Lung microvascular endothelial cell (primary cell): Measurements from ENCODE around the gene ZNF333. TPM values are rescaled to one million over a fixed set of nuclear protein-coding genes. Genes with fewer than 3 reads are reported as not detected.
"Not testable (repeated sequence)": the region's sequence is repeated elsewhere in the genome, so short reads cannot be mapped to it uniquely, and the experiment has no call there.

Experiments
- DNase-seq, 2 donors: peaks; one replicate each; pipeline versions ENCODE4 v3.0.0 to v3.0.0-alpha.2; 2010; ENCODE audit warnings: low read depth in 2 of 2
- total RNA-seq: library from RNA; depleted of rRNA; stranded (reverse); fragments of >200 nt; gene quantifications from 2 replicates; pipeline ENCODE4 v1.2.1, GENCODE V29; 2014

Gene ZNF333
- total RNA-seq, 1 donor from 2014 or later, result 8.7 TPM

GRCh38 chr19:14699641-14700040, 9.8 kb downstream of the ZNF333 start:
- peak in 1 of 2 donors; percentile 57 for DNase-seq

GRCh38 chr19:14700711-14701375, 11.0 kb downstream of the ZNF333 start:
- DNase-seq, result no peak

GRCh38 chr19:14703833-14704232, 14.0 kb downstream of the ZNF333 start:
- no peak for DNase-seq

GRCh38 chr19:14704450-14704849, 14.6 kb downstream of the ZNF333 start:
- DNase-seq, result no peak

GRCh38 chr19:14715841-14716240, 26.0 kb downstream of the ZNF333 start:
- DNase-seq, result no peak

- no peak for DNase-seq
Observed at GRCh38 chr19:14718522-14719116, 28.8 kb downstream of the ZNF333 start.

- no peak for DNase-seq
Observed at GRCh38 chr19:14719162-14719561, 29.3 kb downstream of the ZNF333 start.

- DNase-seq, result no peak
Observed at GRCh38 chr19:14722127-14722526, 32.3 kb downstream of the ZNF333 start.

GRCh38 chr19:14728595-14728994, 38.7 kb downstream of the ZNF333 start:
- no peak for DNase-seq

GRCh38 chr19:14731200-14731599, 41.4 kb downstream of the ZNF333 start:
- DNase-seq, result no peak

GRCh38 chr19:14732510-14732909, 42.7 kb downstream of the ZNF333 start:
- no peak for DNase-seq

GRCh38 chr19:14733574-14733973, 43.7 kb downstream of the ZNF333 start:
- DNase-seq, result no peak

GRCh38 chr19:14735915-14736314, 46.1 kb downstream of the ZNF333 start:
- no peak for DNase-seq

- DNase-seq, result no peak
Observed at GRCh38 chr19:14746886-14747285, 57.0 kb downstream of the ZNF333 start.

- no peak for DNase-seq
Observed at GRCh38 chr19:14748601-14749000, 58.8 kb downstream of the ZNF333 start.

GRCh38 chr19:14758816-14759215, 69.0 kb downstream of the ZNF333 start:
- no peak for DNase-seq

- DNase-seq, result no peak
Observed at GRCh38 chr19:14761607-14762006, 71.8 kb downstream of the ZNF333 start.

GRCh38 chr19:14762111-14762510, 72.3 kb downstream of the ZNF333 start:
- DNase-seq, result no peak

GRCh38 chr19:14763497-14764145, 73.8 kb downstream of the ZNF333 start:
- DNase-seq, result no peak

GRCh38 chr19:14764401-14764800, 74.6 kb downstream of the ZNF333 start:
- no peak for DNase-seq

- not testable (repeated sequence) for DNase-seq
Observed at GRCh38 chr19:14765403-14765802, 75.6 kb downstream of the ZNF333 start.

- DNase-seq, result not testable (repeated sequence)
Observed at GRCh38 chr19:14765841-14766240, 76.0 kb downstream of the ZNF333 start.

- DNase-seq, result no peak
Observed at GRCh38 chr19:14767466-14767971, 77.7 kb downstream of the ZNF333 start.
